Measurements from ENCODE around the gene TBC1D8.

The TBC1D8 gene

DNA sequence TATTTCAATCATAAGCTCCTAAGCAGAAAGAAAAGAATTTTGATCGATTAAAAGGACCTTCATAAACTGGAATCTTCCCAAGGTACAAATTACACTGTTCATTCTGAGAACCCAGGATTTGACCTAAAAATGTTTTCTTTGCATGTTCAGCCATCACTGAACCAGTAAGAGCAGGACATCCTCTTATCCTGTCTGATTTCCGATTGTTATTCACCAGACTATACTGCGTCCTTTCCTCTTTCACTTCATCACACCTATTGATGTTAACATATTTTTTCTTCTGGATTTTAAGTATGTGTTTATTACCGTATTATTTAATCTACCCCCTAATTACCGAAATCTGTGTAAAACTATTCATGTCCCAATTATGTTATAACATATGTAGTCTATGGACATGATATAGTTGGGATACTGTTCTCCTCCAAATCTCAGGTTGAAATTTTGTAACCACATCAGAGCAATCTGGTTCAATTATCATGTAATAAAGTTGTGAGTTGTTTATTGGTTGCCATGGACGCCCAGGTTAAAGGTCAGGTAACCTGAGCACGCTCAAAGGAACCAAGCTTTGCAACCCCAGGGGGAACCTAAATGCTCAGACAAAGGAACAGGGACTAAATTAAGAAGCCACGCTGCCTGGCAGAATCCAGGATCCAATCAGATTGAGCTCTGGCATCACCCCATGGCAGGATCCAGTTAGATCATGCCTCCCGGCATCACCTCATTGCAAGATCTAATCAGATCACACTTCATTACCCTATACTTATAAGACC, 11.6 kb upstream of the TBC1D8 start:
- DNase-seq (ENCODE audit: low spot score): no peak

DNA sequence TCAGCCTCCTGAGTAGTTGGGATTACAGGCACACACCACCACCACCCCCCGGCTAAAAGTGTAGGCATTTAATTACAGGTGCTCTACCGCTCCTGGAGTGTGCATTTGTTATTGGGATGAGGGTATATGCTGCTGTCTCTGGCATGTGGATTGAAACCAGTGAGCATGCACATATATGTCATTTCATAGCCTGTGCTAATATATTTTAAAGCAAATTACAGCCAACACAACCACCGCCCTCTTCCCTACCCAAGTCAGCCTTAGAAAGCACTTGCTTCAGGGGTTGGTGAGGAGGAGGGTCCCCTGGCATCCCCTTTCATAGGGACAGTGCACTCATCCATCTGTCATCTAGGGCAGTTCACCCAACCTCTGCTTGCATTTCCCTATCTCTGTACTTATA, 10.5 kb upstream of the TBC1D8 start:
- DNase-seq (ENCODE audit: low spot score): no peak

DNA sequence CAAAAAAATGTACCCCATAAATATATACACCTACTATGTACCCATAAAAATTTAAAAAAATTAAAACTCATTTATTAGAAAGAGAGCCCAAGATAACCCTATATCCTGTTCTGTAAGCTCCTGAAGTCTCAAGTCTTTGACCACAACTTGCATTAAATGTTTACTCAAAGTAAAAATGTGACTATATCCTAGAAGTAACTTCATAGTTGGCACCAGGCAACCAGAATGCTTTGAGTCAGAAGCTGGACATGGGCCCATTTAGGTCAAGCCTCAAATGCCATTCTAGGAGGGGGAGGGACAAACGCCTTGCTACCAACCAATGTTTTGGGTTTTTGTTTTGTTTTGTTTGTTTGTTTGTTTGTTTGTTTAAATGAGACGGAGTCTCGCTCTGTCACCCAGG, 9.3 kb upstream of the TBC1D8 start:
- DNase-seq (ENCODE audit: low spot score): peak; percentile 69

DNA sequence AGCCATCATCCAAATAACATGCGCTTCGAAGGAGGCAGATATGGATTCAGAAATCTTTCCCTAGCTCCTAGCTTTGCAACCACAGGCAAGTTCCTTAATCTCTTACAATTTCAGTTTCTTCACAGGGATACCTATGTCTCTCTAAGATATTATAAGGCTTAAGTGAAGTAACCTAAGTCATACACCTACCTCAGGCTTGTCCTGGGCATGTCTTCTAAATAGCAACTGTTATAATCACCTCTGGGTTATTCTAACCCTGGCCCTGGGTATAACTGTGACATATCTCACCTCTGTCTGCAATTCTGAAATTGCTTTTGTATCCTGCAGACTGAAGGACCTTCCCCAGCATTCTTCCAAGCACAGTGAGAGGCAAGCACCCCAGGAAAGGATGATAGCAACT, 8.3 kb upstream of the TBC1D8 start:
- DNase-seq (ENCODE audit: low spot score): no peak

DNA sequence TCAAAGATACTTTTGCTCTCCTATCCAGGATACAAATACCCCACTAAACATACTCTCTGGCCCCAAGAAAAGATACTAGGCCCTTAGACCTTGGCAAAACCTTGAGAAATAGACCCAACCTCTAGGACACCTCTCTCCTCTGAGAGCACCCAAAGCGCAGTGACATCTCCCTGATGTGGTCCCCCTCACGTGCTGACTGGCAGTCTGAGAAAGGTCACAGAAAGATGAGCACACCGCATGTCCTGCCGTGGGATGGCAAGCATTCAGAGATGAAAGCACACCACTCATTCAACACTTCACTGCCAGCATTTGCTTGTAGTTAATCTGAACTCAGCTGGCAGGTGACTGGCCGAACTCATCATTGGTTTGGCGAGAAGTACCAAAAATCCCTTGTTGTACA, 6.1 kb upstream of the TBC1D8 start:
- DNase-seq (ENCODE audit: low spot score): no peak

DNA sequence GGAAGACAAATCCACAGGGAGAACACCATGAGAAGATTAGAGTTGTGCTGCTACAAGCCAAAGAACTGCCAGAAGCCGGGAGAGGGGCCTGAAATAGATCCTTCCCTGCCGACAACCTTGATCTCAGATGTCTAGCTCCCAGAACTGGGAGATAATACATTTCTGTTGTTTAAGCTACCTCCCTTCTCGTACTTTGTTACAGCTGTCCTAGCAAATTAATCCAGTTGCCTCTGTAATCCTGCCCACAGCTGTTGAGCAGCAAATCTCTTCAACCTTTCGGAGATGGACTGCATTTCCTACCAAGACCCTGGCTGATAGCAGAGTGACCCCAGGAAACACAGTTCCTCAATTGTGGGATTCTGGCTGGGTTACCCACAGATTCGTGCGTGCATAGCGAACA, 2.6 kb upstream of the TBC1D8 start:
- no peak for DNase-seq (ENCODE audit: low spot score)

DNA sequence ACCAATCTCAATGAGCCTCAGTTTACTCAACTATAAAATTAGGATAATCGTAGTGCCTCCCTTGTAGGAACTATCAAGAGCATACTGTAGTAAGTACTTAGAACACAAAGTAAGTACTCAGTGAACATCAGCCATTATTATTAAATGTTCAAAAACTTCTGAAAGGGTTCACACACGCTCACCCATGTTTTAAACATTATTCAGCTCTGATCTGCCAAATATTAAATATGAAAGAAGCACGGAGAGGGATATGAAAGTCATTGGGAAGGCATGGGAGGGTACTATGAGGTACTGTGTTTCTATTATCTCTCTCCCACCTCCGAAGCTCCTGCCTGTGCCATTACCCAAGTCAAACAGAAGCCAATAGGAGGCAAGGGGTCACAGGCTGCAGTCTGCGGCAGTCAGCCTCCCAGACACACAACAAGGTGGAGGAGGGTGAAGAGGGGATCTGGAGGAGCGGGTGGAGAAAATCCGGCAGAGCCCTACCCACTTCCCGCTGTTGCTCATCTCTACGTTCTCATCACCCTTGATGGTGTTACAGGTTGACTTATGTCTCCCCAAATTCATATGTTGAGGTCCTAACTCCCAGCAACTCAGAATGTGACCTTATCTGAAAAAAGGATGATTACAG, 2.0 kb upstream of the TBC1D8 start:
- DNase-seq (ENCODE audit: low spot score): no peak

DNA sequence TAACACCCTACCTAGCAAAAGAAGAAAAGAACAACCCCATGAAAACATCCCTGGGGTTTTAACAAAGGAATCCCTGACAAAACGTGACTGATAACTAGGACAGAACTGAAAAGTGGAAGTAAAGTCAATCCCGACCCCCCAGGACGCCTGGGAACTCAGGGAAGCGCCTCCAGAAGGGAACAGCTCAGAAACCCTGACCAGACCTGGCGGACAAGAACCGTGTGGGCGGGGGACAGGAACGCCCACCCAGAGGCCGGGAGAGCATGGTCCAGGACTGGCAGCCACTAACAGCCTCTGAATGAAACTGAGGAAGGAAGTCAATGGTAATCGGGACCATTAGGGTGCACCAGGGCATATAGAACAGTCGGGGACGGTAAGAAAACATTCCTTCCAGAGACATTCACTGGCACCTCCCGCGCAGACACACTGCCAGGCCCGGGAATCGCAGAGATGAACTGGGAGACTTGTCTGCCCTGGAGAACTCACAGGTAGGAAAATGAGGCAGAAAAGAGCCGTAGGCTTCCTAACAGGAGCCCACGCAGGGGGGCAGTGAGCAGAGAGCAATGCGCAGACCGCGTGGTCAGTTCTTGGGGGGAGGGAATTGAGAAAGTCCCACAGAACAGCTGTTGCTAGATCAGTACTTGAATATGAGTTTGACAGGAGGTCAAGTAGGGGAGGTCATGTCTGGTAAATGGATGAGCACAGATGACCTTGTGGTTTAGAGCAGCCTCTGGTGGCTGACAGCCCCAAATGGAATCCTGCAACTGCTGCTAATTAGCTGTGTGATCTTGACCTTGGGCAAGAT, 1.3 kb upstream of the TBC1D8 start:
- peak; percentile 61 for DNase-seq (ENCODE audit: low spot score)

DNA sequence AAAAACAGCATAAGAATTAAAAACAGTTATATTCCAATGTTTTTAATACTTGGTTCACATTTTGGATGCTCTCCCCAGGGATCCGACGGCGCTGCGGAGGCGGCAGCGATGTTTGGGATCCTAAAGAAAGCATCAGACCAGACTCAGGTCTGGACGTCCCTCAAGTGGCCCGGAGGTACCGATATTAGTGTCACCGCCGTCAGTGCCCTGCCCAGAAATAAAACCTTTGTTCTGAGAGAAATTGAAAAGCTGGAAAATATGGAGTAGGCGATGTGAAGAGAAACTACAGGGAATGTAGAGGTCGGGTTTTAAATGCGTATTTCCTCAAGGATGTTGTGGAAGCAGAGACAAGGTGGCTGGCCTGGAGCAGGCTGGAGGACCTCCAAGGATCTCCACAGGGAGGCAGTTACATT, 683 bp upstream of the TBC1D8 start:
- no peak for DNase-seq (ENCODE audit: low spot score)

DNA sequence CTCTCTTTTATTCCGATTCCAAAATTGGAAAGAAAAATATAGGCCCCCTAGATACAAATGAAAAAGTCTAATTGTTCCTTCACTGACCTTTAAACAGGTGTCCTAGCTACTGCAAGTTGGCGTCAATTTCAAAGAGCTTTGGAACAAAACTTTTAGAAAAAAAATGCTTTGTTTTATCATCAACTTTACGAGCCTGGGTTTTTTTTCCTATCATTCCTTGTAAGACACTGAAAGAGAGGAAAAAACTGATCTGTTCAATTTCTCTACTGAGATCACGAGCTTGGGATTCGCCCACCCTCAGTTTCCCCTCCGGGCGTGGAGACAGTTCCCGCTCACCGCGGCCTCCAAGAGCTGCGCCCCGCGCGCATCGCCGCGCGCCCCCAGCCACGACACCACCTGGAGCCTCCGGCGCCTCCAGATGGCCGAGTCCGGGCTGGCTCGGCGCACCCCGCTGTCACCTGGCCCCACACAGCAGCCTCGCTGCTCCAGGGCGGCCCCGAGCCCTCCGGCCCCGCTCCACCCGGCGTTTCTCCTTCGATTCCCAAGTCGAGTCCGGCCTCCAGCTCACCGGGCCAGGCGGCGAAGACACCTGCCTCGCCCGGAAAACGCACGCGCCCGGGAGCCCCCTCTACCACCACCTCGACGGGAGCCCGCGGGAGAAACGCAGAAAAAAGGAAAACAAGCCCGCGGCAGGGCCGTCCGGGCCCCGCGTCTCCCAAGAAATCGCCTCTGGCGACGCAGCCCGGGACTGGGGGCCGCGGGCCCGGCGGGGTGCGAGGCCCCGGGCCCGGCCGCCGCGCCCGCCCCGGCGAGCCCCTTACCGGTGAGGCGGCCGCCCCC, 656 bp downstream of the TBC1D8 start:
- peak; percentile 49 for DNase-seq (ENCODE audit: low spot score)

DNA sequence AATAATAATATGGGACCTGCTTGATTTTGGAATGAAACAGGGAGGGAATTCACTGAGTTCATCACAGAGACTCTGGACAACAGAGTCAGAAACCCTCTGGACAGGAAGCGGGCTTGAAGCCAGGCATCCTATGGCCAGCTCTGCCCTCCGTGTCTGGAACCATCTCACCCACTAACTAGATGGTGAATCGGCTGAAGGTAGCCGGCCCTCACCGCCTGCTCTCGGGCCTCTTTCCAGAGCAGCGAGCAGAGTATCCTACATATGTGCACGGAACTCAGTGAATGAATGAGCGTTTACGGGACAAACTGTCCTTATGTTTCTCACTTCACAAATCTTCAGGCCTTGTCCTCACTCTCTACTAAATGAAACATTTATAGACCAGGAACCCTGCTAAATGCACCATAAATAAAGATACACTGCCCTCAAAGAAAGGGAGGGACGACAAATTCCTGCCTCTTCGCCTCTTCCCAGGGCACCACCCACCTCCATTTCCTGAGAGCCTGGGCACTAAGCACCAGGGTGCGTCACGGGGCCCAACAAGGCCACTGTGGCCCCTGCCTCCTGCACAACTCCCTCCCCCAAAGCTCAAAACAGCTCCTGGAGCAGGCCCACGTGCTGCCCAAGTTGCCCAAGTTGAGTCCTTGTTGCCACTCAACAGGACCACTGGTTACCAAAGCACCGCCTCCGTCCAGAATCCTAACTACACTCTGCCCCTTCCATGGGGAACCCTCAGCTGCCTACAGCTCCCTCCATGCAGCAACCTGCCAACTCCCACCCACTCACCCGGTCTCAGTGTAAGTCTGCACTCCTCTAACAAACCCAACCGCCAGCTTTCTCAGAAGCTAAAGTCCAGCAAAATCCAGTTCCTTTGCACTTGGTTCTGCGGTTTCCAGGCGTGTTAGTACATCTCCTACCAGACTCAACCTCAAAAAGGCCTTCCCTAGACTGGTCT, 1.7 kb downstream of the TBC1D8 start:
- DNase-seq (ENCODE audit: low spot score): no peak

DNA sequence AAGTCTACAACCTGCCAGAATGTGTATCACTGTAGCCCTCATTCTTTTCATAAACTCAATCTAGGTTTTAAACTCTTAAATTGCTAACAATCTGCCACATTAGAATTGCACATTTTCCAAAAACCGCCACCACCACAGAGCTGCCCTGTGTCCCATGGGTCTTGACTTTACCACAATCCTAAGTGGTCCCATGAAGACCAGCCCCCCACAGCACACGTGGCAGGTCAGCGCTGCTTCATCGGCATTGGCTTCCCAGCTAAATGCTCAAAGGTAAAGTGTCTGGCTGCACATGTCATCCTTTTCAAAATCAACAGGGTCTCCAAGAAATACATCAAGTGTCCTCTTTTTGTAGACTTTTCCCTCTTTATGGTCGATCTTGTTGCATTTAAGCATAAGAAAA, 2.4 kb downstream of the TBC1D8 start:
- DNase-seq (ENCODE audit: low spot score): no peak

DNA sequence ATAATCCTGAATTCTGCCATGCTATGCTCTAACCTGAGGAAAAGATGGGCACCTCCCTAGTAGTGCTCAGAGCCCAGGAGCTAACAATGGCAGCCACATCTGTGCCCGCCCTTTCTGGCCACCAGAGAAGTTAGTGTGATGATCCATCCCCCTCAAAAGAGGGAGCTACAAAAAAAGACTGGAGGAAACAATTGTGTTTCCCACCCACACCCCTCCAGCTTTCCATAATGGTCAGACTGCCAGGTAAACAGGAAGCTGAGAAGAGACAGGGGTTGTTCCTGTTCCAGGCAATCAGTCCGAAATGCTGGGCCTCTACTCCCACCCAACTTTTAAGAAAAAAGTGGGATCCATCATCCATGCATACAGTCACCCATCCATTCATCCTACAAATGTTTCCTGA, 3.2 kb downstream of the TBC1D8 start:
- DNase-seq (ENCODE audit: low spot score): no peak

DNA sequence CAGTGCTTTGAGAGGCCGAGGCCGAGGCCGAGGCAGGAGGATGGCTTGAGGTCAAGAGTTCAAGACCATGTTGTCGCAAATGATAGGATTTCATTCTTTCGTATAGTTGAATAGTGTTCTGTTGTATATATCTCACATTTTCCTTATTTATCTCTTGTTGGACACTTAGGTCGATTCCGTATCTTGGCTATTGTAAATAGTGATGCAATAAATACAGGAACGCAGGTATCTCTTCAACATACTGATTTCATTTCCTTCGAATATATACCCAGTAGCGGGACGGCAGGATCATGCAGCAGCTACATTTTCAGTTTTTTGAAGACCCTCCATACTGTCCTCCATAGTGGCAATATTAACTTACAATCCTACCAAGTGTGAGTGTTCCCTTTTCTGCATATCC, 4.1 kb downstream of the TBC1D8 start:
- DNase-seq (ENCODE audit: low spot score): no peak

DNA sequence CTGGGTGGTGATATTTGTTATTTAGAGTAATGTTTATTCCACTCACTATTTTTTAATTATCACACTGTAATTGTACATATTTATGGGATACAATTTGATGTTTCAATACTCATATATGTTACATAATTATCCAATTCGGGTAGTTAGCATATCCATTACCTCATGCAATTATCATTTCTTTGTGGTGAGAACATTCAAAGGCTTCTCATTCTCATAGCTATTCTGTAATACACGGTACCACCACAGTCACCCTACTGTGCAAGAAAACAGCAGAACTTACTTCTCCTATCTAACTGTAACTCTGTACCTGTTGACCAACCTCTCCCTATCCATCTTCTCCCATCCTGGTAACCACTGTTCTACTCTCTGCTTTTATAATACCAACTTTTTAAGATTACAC, 4.6 kb downstream of the TBC1D8 start:
- no peak for DNase-seq (ENCODE audit: low spot score)

DNA sequence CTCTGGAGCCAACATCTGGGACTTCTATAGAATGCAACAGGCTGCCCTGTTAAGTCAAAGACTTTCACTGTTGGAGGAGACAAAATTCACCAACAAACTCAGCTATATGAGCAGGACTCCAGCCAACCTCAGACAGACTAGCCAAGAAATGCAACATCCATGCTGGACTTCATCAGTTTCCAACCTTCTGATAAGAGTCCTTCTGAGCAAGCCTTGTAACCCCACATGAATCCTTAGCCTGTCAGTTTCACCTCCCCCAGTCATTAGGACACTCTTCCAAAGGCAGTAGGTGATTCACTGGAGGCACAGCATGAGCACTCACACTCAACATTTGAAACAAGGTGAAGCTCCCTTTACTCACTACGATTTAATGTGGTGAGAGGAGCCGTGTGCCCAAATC, 5.8 kb downstream of the TBC1D8 start:
- no peak for DNase-seq (ENCODE audit: low spot score)

DNA sequence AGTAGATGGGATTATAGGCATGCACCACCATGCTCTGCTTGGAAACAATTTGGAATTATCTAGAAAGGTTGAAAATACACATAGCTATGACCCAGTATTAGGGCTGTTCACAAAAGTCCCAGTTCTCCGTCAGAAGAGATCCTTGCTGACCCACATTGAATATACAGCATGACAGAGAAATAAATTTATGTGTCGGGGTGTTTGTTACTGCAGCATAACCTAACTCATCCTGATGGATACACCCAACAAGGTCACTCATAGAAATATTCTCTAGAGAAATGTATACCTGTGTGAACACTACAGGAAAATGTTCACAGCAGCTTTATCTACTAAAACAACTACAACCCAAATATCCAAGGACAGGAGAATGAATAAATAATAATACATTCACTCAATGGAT, 9.0 kb downstream of the TBC1D8 start:
- DNase-seq (ENCODE audit: low spot score): no peak

DNA sequence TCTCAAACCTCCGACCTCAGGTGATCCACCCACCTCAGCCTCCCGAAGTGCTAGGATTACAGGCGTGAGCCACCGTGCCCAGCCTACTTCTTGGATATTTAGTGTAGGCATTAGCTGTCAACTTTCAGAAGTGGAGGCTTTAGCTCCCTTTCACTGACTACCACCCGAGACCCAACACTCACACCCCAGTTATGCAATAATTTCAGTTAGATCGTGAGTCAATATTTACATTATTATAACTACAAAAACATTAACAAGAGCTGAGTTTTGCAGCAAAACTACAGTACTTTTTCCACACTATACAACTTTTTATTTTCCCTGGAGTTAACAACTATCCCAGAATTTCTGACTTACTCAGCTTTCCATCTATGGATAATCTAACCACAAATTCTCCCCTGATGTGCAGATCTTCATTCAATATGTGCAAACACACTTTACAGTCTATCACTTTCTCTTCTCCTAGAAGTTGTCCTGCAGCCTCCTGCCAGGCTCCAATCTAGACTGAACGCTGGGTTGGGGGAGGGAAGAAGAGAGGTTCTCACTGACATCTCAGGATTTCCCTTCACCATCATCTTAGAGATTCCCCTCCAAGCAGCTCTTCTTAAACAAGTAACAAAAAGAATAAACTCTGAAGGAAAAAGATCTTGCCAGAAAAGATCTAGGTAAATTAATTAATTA, 10.1 kb downstream of the TBC1D8 start:
- no peak for DNase-seq (ENCODE audit: low spot score)

DNA sequence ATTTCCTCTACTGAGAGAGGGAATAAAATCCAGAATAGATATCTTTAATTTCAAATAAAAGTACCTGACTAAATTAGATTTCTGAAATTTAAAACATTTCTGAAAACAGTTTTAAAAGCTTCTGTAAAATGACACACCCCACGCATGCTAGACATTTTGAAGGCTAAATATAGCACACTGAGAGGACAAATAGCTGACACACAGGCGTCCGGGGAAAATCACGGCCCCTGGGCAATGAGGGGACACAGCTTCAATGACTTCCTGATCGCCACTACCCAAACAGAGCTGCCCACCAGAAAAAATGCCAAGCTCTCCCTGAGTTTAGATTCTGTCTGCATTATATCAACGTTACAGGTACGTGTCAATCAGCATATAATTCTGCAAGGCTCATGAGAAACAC, 10.9 kb downstream of the TBC1D8 start:
- DNase-seq (ENCODE audit: low spot score): no peak

DNA sequence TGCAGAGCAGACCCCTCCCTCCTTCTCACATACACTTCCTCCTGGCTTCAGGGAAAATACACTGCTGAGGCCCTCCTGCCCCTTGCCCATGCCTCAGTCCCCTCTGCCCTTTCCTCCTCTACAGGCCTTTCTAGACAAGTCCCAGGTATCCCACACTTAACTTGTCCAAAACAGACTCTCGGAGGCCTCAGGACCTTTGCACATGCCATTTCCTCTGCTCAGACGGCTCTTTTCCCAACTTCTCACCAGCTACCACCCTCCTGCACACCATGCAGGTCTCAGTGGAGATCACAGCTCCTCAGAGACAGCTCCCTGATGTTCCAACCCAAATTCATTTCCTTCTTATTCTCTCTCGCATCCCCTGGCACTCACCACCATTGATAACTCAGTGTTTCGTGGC, 11.7 kb downstream of the TBC1D8 start:
- DNase-seq (ENCODE audit: low spot score): no peak
